HepG2 (cell line): ENCODE data around the gene VAC14. TPM values are rescaled to one million over a fixed set of nuclear protein-coding genes. Genes with fewer than 3 reads are reported as not detected.

Experiments used
- ASH2L ChIP-seq: fragments of 300-600, 200-600 bp; sonication (generic); IDR thresholded peaks from 2 replicates; pipeline ENCODE4 v1.7.0; 2017; ENCODE audit warnings: low read depth, mild to moderate bottlenecking, moderate library complexity, mixed read lengths, low read length; ENCODE audit not compliant: insufficient read length
- HOXA9 ChIP-seq: sonication (generic); formaldehyde crosslinking; IDR thresholded peaks from 2 replicates; pipeline ENCODE4 v1.8.1; 2022; ENCODE audit warnings: missing genetic modification reagents, mild to moderate bottlenecking, moderate library complexity, borderline replicate concordance
- IKZF4 ChIP-seq: sonication (generic); formaldehyde crosslinking; IDR thresholded peaks from 2 replicates; pipeline ENCODE4 v1.5.1; 2020; ENCODE audit warnings: borderline replicate concordance, mild to moderate bottlenecking, low read depth, missing genetic modification reagents; ENCODE audit errors: not compliant biosample characterization
- MATR3 ChIP-seq: sonication (generic); formaldehyde crosslinking; IDR thresholded peaks from 2 replicates; pipeline ENCODE4 v1.4.0; 2020; ENCODE audit warnings: missing genetic modification reagents
- MAZ ChIP-seq, 2 experiments: sonication (generic) in 1 of 2; formaldehyde crosslinking in 1 of 2; IDR thresholded peaks; 2 replicates each; pipeline versions ENCODE4 v1.5.0 to v1.6.1; 2012 to 2020; ENCODE audit warnings: low read depth in 2 of 2, mild to moderate bottlenecking in 2 of 2, borderline replicate concordance in 1 of 2, improper control_type of control experiment in 1 of 2, low read length in 1 of 2, missing genetic modification reagents in 1 of 2, moderate library complexity in 1 of 2
- NFATC3 ChIP-seq: sonication (generic); formaldehyde crosslinking; IDR thresholded peaks from 2 replicates; pipeline ENCODE4 v1.5.1; 2020; ENCODE audit warnings: mild to moderate bottlenecking, missing genetic modification reagents
- PCBP2 ChIP-seq: fragments of 200-400 bp; formaldehyde crosslinking; optimal IDR thresholded peaks from 2 replicates; pipeline ENCODE3; 2018; ENCODE audit warnings: low read length, low read depth; ENCODE audit not compliant: poor library complexity, severe bottlenecking
- POLR2AphosphoS5 ChIP-seq: IDR thresholded peaks from 2 replicates; pipeline ENCODE4 v1.6.1; 2012; ENCODE audit warnings: low read depth, low read length
- REL ChIP-seq: sonication (generic); formaldehyde crosslinking; conservative IDR thresholded peaks from 2 replicates; pipeline ENCODE4 v1.8.0; 2022; ENCODE audit warnings: mild to moderate bottlenecking, missing genetic modification reagents, moderate library complexity
- SYNCRIP ChIP-seq: fragments of 200-400 bp; formaldehyde crosslinking; IDR thresholded peaks from 2 replicates; pipeline ENCODE4 v1.6.1; 2018; ENCODE audit warnings: mild to moderate bottlenecking, low read depth, low read length; ENCODE audit not compliant: insufficient read depth
- ZNF12 ChIP-seq: sonication (generic); formaldehyde crosslinking; IDR thresholded peaks from 2 replicates; pipeline ENCODE4 v1.5.0; 2020; ENCODE audit warnings: missing genetic modification reagents
- ZNF224 ChIP-seq: sonication (generic); formaldehyde crosslinking; IDR thresholded peaks from 2 replicates; pipeline ENCODE4 v1.5.0; 2020; ENCODE audit warnings: mild to moderate bottlenecking, missing genetic modification reagents
- polyA plus RNA-seq, 8 experiments: library from polyadenylated mRNA; depleted of rRNA in 3 of 8; stranded (reverse) in 7 of 8; unstranded in 1 of 8; fragments of >200 nt; fragmentation: Illumina TruSeq in 4 of 8; extraction: Trizol in 4 of 8; gene quantifications; 2 replicates each; pipeline versions ENCODE4 v1.2.1 to v1.2.3, GENCODE V29; 2011 to 2016; ENCODE audit warnings: low read depth in 4 of 8, missing spikeins in 1 of 8, mixed read lengths in 1 of 8; ENCODE audit not compliant: insufficient read depth in 1 of 8
- total RNA-seq, 5 experiments: library from RNA; depleted of rRNA; stranded (reverse); fragments of >200 nt; fragmentation: Illumina TruSeq; extraction: Trizol; gene quantifications; 2 replicates each; pipeline ENCODE4 v1.2.3, GENCODE V29; 2016; ENCODE audit warnings: low read depth in 1 of 5
- TF ChIP-seq, protein P1 (sequence below): sonication (generic); formaldehyde crosslinking; IDR thresholded peaks from 2 replicates; pipeline ENCODE4 v1.4.0; 2020; ENCODE audit warnings: missing genetic modification reagents, mild to moderate bottlenecking, borderline replicate concordance
- TF ChIP-seq, protein P2 (sequence below): sonication (generic); formaldehyde crosslinking; IDR thresholded peaks from 2 replicates; pipeline ENCODE4 v1.5.0; 2020; ENCODE audit warnings: missing genetic modification reagents
- TF ChIP-seq, protein P3 (sequence below): sonication (generic); formaldehyde crosslinking; conservative IDR thresholded peaks from 2 replicates; pipeline ENCODE4 v1.8.0; 2022; ENCODE audit warnings: missing genetic modification reagents
- TF ChIP-seq, protein P4 (sequence below): sonication (generic); formaldehyde crosslinking; IDR thresholded peaks from 2 replicates; pipeline ENCODE4 v1.5.1; 2020; ENCODE audit warnings: missing genetic modification reagents, mild to moderate bottlenecking, borderline replicate concordance
- TF ChIP-seq, protein P5 (sequence below): sonication (generic); formaldehyde crosslinking; IDR thresholded peaks from 2 replicates; pipeline ENCODE4 v1.8.0; 2022; ENCODE audit warnings: missing genetic modification reagents, mild to moderate bottlenecking, inconsistent platforms, borderline replicate concordance

VAC14 gene
- total and polyA plus RNA-seq, 2 of the 13 experiments (the other 11 are each of a cell fraction or from before 2014, with no cell fraction given) = 23.5 to 24.6 TPM

DNA sequence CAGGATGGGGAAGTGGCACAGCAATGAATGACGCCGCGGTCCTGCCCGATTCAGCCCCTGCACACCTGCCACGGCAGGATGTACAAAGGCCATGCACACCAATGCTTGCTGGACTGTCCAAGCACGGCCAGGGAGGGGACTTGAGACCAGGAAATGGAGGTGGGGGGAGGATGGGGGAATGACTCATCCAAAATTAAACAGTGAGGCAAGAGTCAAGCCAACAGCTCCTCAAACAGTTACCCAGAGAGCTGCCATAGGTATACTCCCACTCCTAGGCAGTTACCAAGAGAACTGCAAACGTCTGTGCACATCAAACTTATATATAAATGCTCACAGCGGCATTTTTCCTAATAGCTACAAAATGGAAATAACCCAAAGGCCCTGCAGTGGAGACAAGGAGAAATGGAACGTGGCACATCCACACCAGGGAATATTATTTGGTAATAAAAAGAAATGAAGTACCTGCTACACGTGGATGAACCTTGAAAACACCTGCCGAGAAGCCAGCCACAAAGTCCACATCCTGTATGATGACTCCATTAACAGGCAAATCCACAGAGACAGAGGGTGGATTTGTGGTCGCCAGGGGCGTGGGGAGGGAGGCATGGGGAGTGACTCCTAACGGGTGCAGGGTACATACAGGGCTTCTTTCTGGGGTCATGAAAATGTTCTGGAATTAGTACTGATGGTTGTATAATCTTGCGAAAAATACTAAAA, 54.1 kb downstream of the VAC14 start (continued):
- TF ChIP-seq, protein P1, sequence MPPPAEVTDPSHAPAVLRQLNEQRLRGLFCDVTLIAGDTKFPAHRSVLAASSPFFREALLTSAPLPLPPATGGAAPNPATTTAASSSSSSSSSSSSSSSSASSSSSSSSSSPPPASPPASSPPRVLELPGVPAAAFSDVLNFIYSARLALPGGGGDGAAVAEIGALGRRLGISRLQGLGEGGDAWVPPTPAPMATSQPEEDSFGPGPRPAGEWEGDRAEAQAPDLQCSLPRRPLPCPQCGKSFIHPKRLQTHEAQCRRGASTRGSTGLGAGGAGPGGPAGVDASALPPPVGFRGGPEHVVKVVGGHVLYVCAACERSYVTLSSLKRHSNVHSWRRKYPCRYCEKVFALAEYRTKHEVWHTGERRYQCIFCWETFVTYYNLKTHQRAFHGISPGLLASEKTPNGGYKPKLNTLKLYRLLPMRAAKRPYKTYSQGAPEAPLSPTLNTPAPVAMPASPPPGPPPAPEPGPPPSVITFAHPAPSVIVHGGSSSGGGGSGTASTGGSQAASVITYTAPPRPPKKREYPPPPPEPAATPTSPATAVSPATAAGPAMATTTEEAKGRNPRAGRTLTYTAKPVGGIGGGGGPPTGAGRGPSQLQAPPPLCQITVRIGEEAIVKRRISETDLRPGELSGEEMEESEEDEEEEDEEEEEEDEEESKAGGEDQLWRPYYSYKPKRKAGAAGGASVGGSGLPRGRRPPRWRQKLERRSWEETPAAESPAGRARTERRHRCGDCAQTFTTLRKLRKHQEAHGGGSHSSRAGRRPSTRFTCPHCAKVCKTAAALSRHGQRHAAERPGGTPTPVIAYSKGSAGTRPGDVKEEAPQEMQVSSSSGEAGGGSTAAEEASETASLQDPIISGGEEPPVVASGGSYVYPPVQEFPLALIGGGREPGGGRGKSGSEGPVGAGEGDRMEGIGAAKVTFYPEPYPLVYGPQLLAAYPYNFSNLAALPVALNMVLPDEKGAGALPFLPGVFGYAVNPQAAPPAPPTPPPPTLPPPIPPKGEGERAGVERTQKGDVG = peak; percentile 75; the same call in 1 of the 2 replicates
- TF ChIP-seq MAZ (IDR thresholded peaks at IDR 0.05; ENCODE audit: borderline replicate concordance, low read depth, low read length) (peak; percentile 58; the same call in 1 of the 2 replicates), MAZ (CRISPR knock-in tag; IDR thresholded peaks at IDR 0.05; ENCODE audit: low read depth) (peak; percentile 87), REL (no peak), MATR3 (CRISPR knock-in tag) (no peak), HOXA9 (CRISPR knock-in tag) (no peak), SYNCRIP (no peak), IKZF4 (peak; percentile 12), ASH2L (peak; percentile 80), POLR2AphosphoS5 (peak; percentile 66; the same call in 1 of the 2 replicates), ZNF224 (CRISPR knock-in tag) (no peak), NFATC3 (no peak), ZNF12 (CRISPR knock-in tag) (peak; percentile 12; the same call in 1 of the 2 replicates), PCBP2 (peak; percentile 8)
- TF ChIP-seq, protein P2, sequence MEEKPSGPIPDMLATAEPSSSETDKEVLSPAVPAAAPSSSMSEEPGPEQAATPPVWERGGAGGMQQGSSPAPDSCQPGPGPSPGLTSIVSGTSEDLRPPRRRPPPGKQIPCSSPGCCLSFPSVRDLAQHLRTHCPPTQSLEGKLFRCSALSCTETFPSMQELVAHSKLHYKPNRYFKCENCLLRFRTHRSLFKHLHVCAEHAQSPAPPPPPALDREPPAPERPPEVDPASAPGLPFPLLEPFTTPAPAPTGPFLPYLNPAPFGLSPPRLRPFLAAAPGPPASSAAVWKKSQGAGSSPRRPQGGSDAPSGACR (CRISPR knock-in tag) = peak; percentile 26; the same call in 1 of the 2 replicates
- TF ChIP-seq, protein P3, sequence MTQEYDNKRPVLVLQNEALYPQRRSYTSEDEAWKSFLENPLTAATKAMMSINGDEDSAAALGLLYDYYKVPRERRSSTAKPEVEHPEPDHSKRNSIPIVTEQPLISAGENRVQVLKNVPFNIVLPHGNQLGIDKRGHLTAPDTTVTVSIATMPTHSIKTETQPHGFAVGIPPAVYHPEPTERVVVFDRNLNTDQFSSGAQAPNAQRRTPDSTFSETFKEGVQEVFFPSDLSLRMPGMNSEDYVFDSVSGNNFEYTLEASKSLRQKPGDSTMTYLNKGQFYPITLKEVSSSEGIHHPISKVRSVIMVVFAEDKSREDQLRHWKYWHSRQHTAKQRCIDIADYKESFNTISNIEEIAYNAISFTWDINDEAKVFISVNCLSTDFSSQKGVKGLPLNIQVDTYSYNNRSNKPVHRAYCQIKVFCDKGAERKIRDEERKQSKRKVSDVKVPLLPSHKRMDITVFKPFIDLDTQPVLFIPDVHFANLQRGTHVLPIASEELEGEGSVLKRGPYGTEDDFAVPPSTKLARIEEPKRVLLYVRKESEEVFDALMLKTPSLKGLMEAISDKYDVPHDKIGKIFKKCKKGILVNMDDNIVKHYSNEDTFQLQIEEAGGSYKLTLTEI = no peak
- TF ChIP-seq, protein P4, sequence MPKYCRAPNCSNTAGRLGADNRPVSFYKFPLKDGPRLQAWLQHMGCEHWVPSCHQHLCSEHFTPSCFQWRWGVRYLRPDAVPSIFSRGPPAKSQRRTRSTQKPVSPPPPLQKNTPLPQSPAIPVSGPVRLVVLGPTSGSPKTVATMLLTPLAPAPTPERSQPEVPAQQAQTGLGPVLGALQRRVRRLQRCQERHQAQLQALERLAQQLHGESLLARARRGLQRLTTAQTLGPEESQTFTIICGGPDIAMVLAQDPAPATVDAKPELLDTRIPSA (CRISPR knock-in tag) = no peak
- TF ChIP-seq, protein P5, sequence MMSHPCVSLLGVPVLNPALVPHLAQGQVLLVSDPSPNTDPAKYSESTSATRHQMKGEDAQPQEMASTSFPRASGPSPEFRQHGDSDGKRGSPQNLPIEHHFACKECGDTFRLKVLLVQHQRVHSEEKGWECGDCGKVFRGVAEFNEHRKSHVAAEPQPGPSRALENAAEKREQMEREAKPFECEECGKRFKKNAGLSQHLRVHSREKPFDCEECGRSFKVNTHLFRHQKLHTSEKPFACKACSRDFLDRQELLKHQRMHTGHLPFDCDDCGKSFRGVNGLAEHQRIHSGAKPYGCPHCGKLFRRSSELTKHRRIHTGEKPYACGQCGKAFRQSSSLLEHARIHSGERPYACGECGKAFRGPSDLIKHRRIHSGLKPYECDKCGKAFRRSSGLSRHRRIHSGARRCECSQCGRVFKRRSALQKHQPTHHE = peak; percentile 35; the same call in 1 of the 2 replicates
